HG03103 (cell line): Measurements from ENCODE around the gene DEFB124.
"Not testable (repeated sequence)": the region's sequence is repeated elsewhere in the genome, so short reads cannot be mapped to it uniquely, and the experiment has no call there.

Experiments
- ATAC-seq: cut with Tn5 transposase; IDR thresholded peaks from one replicate; pipeline ENCODE4 v1.9.1; 2021; ENCODE audit warnings: low read depth; ENCODE audit not compliant: unreplicated experiment

The DEFB124 gene, protein sequence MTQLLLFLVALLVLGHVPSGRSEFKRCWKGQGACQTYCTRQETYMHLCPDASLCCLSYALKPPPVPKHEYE

DNA sequence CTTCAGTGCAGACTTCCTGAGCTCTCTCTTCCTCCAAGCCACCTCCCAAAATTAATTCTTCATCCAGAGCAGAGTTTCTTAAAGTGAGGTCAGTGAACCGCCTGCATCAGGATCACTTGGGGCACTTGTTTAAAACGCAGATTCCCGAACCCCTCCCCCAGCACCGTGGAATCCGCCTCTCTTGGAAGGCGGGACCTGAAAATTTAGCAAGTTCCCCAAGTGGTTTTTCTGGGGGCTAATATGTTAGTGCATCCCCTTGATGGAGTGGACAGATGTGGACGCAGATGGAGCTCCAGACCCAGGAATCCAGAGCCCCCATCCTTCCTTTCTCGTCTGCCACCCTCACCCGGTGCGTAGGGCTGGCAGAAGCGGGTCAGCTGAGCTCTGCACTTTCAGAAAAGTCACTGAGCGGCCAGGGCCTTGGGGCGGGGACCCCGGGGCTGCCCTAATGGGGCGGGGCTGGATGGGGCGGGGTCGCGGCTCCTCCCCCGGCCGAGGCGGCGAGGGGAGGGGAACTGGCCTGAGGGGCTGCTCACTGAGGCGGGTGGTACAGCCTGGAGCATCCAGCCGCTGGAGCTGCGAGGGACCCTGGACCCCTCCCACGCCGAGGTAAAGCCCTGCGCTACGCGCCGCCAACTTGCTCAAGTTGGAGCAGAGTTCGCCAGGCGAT lies at the start of gene DEFB124, which contains the start of gene REM1:
TSS of gene DEFB124 (minus strand) at position 370 of the 670 bp plus-strand sequence. CDS start 2,114 bp downstream, outside the sequence.
TSS of gene REM1 (plus strand) at position 531 of the 670 bp plus-strand sequence. CDS start 1,158 bp downstream, outside the sequence.
- no peak for ATAC-seq

DNA sequence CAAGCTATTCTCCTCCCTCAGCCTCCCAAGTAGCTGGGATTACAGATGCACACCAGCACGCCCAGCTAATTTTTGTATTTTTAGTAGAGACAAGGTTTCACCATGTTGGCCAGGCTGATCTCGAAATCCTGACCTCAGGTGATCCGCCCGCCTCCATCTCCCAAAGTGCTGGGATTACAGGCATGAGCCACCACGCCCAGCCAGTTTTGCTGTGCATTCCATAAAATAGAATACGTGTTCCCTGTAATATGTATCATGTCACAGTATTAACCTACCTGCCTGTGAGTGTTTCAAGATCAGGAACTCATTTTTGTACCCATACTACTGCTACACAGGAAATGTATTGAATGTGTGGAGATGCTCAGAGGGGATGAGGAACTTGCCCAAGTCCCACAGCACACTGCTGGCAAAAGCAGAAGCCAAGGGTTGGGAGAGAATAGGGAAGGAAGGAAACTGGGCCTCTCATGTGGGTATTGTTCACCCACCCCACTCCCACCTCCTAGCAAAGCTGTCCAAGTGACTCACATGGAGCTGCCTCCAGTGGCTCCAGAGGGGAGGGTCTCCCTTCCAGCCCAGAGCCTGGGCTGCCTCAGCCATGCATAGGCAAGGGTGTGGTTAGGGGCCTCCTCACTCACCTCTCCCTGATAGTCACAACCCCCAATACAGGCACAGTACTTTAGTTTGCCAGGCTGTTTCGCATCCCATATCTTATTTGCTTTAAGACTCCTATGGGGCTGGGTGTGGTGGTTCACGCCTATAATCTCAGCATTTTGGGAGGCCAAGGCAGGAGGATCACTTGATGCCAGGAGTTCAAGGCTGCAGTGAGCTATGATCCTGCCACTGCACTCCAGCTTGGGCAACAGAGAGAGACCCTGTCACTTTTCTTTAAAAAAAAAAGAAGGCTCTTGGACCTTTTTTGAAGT lies 48.7 kb upstream of the DEFB124 start:
- ATAC-seq, result no peak

DNA sequence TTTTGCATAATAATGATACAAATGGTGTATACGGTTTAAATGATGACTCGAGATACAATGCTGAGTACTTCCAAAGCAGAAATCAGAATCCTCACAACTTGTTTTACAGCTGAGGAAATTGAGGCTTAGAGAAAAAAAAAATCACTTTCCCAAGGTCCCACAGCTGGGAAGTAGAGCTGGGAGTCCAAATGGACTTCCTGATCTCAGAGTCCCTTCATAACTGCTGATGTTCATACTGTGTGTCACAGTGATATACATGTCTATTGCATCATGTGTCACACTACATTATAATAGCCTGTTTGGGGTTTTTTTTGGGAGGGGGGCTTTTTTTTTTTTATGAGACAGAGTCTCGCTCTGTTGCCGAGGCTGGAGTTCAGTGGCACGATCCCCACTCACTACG lies 47.8 kb upstream of the DEFB124 start:
- ATAC-seq, result no peak

DNA sequence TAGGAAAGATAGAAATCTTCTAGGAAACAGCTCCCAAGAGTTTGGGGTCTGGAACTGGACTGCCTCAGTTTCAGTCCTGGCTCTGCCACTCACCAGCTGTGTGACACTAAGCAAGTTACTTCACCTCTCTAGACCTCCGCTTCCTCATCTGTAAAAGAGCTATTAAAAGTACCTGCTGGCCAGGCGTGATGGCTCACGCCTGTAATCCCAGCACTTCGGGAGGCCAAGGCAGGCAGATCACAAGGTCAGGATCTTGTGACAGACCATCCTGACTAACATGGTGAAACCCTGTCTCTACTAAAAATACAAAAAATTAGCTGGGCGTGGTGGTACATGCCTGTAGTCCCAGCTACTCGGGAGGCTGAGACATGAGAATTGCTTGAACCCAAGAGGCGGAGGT lies 46.3 kb upstream of the DEFB124 start:
- not testable (repeated sequence) for ATAC-seq

DNA sequence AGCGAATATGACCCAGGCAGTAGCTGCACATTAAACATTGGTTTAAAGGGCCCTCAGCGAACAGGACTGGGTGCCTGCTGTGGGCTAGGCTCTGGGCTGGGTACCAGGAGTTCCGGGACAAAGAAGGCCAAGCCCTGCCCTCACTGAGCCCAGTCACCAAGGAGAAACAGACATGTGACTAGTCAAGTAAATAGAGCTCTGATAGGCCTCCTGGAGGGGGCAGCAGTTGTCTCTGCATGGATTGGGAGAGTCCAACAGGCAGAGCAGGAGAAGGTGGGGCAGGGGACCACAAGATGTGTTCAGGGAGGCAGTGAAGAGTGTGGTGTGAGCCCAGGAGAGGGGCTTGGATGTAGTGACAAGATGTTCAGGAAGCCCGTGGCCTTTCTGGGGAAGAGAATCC lies 42.4 kb upstream of the DEFB124 start:
- no peak for ATAC-seq

DNA sequence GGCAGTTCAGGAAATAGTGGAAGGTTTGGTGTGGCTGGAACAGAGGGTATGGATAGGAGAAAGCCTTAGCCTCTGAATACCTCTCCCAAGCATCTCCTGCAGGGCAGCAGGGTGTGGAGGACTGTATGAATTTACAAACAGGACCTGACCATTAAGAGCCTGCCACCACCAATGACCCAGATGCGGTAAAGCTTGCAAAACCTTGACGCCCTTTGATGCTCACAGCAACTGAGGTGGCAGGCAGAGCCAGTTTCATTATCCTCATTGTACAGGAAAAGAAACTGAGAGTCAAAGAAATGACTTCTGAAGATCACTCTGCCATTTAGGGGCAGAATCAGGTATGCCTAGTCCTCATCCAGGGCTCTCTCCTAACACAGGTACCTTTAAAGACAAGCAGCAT lies 41.7 kb upstream of the DEFB124 start:
- ATAC-seq, result no peak

DNA sequence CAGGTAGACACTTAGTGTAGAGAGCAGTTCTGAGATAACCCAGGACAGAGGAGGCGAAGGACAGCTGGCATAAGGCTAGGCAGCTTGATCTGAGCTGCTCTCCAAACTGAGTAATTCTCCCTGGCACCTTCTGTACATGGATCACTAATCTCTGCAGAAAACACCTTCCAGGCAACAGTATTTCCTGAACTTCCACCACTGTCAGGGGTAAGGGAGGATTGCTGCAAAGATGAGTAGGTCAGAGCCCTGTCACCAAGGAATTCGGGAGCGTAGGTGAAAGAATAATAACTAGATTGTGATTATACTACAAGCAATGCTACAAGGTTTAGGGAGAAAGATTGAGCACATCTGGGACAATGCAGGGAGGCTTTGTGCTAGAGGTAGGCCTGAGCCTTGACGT lies 41.2 kb upstream of the DEFB124 start:
- no peak for ATAC-seq

DNA sequence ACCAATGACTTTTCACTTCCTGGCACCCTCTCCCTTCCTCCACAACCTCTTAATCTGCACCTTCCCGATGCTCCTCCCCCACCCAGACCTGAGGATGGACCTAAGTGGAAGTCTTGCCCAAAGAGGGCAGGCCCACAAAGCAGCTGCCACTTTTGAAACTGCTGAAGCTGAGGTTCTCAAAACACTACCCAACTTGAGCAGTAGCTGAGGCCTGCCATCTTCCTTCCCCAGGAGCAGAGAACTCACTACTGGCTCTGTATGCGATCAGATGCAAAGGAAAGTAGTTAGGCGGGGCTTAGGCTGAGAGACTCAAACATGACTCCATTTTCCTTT lies 40.8 kb upstream of the DEFB124 start:
- no peak for ATAC-seq

DNA sequence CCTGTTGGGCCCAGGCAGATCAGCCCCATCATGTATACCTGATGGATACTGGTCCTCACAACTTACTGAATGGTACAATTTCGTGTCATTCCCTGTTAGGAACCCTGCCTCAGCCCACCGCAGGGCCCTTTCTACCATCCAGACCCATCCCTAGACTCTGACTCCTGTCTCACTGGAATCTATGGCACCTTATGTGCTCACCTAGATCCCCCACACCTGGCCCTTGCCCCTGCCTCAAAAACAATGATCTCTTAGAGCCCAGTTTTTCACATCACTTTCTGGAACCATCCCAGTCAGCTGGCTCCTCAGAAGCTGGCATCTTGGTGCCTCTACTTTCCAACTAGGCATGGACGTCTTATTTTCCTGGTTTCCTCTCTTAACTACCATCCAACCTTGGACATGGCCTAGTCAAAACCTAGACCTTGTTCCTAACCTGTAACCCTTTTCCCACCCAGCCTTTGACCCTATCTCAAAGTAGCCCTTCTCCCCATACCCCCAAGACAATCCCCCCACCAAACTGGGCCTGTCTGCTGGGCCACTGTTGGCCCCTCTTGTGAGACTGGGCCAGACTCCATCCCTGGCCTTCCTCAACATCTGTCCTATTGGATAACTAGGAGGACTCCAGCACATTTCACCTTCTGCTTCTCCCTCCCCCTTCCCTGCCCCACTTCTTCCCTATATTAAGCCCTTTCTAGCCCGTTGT lies 40.3 kb upstream of the DEFB124 start:
- no peak for ATAC-seq

DNA sequence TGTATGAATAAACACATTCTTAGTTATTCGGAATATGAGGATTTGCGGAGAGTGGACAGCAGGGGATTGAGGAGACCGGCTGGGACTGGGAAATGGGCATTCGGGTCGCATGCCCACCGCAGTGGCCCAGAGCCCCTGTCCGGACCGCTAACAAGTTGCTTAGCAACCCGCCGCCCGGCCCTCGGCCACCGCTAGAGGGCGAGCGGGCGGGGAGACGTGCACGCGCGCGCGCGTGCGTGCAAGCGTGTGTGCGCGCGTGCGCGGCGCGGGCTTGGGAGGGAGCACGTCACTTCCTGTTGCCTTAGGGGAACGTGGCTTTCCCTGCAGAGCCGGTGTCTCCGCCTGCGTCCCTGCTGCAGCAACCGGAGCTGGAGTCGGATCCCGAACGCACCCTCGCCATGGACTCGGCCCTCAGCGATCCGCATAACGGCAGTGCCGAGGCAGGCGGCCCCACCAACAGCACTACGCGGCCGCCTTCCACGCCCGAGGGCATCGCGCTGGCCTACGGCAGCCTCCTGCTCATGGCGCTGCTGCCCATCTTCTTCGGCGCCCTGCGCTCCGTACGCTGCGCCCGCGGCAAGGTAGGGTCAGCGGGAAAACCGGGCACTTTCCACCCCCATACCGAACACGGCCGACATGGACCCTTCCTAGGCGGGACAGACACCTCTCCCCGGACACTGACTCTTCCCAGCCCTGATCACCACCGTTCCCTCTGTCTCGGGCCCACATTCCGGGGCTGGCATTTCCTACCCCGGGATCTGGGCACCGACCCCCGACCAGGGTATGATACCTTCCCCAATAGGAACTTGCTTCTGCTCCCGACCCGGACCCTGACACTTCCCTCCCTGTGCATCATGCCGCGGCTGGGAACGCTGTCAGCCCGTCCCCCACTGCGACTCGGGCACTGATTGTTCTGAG lies 39.5 kb upstream of the DEFB124 start, which contains the start of gene HM13:
TSS of gene HM13 (plus strand) at position 289 of the 918 bp plus-strand sequence. CDS start at position 399, 110 bp downstream.
- ATAC-seq, result peak; percentile 88

DNA sequence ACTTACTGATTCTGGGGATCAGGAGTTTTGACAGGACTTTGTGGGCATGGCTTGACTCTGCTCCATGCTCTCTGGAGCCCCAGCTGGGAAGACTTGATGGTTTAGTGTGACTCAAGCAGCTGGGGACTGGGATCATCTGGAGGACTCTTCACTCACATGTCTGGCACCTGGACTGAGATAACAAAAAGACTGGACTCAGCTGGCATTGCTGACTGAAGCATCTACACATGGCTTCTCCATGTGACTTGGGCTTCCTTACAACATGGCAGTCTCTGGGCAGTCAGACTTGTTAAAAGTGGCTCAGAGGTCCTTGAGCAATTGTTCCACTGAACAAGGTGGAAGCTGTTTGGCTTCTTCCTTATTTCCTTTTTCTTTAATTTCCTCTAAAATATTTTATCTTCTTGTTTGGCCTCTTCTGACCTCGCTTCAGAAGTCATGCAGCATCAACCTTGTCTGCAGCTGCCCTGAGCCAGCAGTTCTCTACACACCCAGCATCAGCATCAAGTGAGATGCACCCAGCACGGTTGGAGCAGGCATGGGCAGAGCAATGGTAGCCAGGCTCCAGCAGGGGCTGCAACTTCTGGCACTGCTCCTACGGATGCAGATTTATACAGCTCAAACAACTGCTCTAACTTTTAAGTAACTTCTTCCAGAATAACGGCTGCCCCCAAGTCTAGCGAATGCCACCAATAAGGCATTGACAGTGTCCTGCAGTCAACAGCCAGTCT lies 33.8 kb upstream of the DEFB124 start:
- ATAC-seq, result no peak

DNA sequence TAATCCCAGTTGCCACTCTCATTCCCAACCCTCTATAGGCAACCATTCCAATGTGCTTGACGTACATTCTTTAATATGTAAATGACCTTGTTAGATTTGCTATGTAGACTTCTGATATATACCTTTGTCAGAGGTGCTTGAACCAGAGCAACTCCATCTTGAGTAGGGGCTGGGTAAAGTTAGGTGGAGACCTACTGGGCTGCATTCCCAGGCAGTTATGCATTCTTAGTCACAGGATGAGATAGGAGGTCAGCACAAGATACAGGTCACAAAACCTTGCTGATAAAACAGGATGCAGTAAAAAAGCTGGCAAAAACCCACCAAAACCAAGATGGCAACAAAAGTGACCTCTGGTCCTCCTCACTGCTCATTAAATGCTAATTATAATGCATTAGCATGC lies 31.0 kb upstream of the DEFB124 start:
- no peak for ATAC-seq

DNA sequence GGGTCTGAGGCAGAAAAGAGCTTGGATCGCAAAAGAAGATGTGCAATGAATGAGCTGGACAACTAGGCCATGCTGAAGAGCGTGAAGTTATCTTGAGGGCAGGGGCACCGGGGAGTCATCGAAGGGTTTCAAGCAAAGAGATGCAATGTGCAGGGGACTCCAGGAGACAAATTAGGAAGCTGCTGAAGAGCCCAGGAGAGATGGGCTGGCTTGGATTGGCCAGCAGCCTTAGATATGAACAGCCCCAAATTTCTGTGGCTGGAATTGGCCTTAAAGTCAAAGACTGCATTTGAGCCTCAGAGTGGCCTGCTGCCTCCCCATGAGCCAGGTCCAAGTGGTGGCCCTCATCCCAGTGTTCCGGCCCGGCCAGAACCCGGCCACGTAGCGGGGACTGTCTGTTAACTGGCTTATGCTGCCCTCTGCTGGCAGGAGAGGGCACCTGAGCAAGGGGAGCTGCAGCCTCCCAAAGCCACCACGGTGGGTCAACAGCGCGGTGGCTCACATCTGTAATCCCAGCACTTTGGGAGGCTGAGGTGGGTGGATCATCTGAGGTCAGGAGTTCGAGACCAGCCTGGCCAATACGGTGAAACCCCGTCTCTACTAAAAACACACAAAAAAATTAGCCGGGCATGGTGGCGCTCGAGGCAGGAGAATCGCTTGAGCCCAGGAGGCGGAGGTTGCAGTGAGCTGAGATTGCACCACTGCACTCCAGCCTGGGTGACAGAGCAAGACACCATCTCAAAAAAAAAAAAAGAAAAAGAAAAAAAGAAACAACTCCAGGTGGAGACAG lies 28.2 kb upstream of the DEFB124 start:
- peak; percentile 96 for ATAC-seq

DNA sequence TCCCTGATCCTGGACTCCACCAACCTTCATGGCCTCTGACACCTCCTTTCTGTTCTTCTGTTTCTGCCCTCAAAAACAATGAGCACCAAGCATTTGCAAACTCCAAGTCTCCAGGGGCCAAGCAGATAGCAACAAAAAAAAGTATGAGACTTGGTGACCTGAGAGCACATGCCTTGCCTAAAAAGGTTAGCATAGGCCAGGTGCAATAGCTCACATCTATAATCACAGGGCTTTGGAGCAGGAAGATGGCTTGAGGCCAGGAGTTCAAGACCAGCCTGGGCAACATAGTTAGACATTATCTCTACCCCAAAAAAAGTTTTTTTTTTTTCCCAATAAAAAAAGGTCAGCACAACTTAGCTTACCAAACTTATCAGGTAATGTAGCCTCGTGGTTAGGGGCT lies 25.6 kb upstream of the DEFB124 start:
- no peak for ATAC-seq

DNA sequence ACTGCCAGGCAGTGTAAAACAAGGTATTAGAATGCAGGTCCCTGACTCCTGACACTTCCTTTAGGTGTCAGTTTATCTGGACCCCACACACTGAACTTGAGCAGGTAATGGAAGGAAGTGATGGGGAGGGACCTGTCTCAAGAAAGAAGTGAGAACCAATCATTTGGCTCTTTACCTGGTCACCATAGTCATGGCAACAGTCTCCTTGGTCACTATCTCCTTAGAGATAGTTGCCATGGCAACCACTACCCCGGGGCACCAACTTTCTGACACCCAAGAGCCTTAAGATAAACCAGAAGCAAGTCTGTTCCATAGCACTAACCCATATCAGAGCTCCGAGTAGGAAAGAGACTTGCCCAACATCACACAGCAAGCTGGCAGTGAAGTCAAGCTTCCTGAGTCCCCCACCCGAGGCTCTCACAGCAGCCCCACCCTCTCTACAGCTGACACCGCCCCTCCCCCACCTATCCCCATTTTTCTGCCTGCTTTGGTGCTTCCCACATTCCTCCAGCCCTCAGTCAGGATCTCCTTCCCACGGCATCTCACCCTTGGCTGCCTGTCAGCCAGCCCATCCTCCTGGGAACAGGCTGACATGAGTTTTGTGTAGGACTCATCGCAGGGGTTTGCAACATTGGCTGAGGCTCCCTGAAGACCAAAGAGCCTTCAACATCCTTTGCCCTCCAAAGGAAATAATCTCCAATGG lies 23.1 kb upstream of the DEFB124 start:
- no peak for ATAC-seq

DNA sequence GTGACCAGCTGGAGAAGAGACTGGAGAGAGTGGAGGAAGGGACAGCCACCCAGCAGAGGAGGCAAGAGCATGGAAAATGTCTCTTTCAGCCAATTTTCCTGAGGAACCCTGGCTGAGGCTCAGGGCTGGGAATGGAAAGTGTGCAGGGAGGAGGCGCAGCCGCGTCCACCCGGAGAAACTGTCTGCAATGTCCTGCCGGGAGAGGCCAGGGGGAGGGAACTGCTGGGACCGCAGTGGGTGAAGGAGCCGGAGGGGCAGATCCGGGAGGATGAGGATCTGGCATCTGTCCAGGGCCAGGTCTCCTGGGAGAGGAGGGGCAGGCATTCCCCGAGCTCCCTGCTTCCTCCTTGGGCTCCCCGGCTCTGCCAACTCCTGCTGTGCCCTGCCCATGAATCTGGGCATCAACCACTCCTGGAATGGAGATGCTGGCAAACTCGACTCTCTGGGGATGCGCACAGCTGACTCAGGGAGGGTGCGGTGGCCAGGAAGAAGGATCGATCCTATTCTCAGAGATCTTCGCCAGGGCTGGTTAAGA lies 21.9 kb upstream of the DEFB124 start:
- ATAC-seq, result no peak

DNA sequence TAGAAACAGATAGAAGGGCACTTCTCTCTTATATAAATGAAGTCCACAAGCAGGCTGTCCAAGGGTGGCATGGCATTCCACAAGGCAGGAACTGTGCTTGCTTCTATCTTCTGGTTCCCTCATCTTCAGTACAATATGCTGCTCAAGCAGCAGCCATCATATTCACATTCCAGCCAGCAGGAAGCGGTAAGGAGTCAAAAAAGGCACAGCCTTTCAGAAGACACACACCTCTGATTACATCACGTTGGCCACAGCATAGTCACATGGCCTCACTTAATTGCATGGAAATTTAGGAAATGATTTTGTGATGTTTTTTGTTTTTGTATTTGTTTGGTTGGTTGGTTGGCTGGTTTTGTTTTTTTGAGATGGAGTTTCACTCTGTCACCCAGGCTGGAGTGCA lies 19.2 kb upstream of the DEFB124 start:
- ATAC-seq, result no peak

DNA sequence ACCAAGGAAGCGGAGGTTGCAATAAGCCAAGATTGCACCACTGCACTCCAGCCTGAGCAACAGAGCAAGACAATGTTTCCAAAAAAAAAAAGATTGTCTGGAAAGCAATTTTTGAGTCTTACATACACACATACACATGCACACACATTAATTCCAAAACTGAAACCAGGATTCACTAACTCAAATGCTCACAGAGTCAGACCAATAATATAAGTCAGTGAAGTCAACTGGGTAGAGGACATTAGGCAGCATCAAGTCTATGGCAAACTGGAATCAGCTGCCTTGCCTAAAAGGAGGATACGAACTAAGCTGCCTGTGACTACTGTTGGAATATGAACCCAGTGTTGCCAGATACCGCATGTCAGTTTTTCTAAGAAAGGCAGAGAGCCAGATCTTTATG lies 15.8 kb upstream of the DEFB124 start:
- no peak for ATAC-seq
